ENCODE measurements around the gene PRF1.

Gene PRF1

DNA sequence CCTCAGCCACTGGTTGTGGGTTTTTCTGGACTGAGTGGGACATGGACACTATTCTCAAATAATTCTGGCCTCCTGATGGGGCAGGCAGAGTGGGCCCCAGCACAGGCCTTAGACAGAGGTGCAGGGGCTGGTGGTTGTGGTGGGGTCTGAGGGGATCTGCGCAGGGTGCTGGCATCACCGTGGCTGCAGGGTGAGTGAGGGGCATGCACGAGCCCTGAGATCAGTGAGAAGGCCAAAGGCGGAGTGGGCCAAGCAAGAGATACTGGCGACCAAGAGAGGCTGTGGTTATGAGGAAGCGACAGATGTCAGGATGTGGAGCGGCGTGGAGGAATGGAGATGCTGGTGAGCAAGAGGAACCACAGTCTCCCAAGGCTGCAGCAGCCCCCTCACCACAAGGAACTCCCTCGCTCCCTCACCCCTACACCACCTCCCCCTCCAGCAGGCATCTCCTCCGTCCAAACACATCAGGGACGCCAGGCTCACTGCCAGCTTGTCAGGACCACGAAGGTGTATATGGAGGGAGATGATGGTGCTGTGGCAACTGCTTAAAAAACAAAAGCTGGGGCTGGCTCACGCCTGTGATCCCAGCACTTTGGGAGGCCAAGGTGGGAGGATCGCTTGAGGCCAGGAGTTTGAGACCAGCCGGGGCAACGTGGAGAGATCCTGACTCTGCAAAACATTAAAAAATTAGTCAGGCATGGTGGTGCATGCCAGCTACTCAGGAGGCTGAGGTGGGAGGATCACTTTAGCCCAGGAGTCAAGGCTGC is 9.6 kb downstream of the PRF1 start:
- Histone ChIP-seq H3K27me3 (ENCODE audit: low read depth, low read length) (peaks cover 7% of the 10 kb centered on the region), H4K20me1 (ENCODE audit: insufficient read depth, low read length) (no peaks in the 10 kb centered on the region), H3K9me3 (ENCODE audit: insufficient read depth, low read length) (no peaks in the 10 kb centered on the region), H3K4me1 (ENCODE audit: low read length) (peaks cover 10% of the 10 kb centered on the region), H3K27ac (ENCODE audit: low read length) (no peak overlapping the region), H3K4me2 (ENCODE audit: low read length) (no peak overlapping the region), H3K36me3 (replicated peaks; ENCODE audit: low read depth, low read length) (no peaks in the 10 kb centered on the region), H2AFZ (ENCODE audit: low read depth, low read length) (no peak overlapping the region), H3K9ac (ENCODE audit: low read length) (no peak overlapping the region), H3K79me2 (ENCODE audit: low read length) (no peaks in the 10 kb centered on the region), H3K4me3 (ENCODE audit: low read length) (no peak overlapping the region)
- no peak for TF ChIP-seq EZH2phosphoT487 (IDR thresholded peaks at IDR 0.05; ENCODE audit: low read depth)
- TF ChIP-seq, protein P1, sequence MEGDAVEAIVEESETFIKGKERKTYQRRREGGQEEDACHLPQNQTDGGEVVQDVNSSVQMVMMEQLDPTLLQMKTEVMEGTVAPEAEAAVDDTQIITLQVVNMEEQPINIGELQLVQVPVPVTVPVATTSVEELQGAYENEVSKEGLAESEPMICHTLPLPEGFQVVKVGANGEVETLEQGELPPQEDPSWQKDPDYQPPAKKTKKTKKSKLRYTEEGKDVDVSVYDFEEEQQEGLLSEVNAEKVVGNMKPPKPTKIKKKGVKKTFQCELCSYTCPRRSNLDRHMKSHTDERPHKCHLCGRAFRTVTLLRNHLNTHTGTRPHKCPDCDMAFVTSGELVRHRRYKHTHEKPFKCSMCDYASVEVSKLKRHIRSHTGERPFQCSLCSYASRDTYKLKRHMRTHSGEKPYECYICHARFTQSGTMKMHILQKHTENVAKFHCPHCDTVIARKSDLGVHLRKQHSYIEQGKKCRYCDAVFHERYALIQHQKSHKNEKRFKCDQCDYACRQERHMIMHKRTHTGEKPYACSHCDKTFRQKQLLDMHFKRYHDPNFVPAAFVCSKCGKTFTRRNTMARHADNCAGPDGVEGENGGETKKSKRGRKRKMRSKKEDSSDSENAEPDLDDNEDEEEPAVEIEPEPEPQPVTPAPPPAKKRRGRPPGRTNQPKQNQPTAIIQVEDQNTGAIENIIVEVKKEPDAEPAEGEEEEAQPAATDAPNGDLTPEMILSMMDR (IDR thresholded peaks at IDR 0.05; ENCODE audit: low read depth, low read length) = no peak

DNA sequence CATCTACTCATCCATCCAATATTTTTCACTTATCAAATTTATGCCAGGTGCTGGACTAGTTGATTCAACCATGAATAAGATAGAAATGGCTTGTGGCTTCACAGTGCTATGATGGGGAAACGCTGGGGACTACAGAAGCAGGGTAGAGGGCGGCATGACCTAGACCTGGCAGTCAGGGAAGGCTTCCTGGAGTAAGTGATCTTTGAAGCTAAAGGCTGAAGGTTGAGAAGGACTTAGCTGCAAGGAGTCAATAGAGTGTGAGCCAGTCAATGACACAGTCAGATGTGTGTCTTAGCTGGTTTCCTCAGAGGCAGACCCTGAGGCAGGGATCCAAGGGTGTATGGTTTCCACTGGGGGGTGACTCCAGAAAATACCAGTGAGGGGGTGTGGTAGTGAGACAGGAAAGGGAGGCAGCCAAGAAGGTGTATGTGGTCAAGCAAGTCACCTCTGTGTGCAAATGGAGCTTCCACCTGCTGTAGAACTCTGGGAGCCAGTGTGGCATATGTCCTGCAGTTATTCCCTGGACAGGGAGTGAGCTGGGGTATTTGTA is 10.3 kb downstream of the PRF1 start:
- H3K79me2 ChIP-seq (ENCODE audit: low read length) = no peaks in the 10 kb centered on the region
- no peak overlapping the region for H3K4me3 ChIP-seq (ENCODE audit: low read length)
- no peaks in the 10 kb centered on the region for H3K36me3 ChIP-seq (replicated peaks; ENCODE audit: low read depth, low read length)
- no peak overlapping the region for H2AFZ ChIP-seq (ENCODE audit: low read depth, low read length)
- no peak overlapping the region for H3K27ac ChIP-seq (ENCODE audit: low read length)
- H3K9me3 ChIP-seq (ENCODE audit: insufficient read depth, low read length) = no peaks in the 10 kb centered on the region
- TF ChIP-seq, protein P1 (IDR thresholded peaks at IDR 0.05; ENCODE audit: low read depth, low read length) = no peak
- no peak for TF ChIP-seq EZH2phosphoT487 (IDR thresholded peaks at IDR 0.05; ENCODE audit: low read depth)
- H3K4me2 ChIP-seq (ENCODE audit: low read length) = no peak overlapping the region
- no peak overlapping the region for H3K9ac ChIP-seq (ENCODE audit: low read length)
- peaks cover 14% of the 10 kb centered on the region for H3K4me1 ChIP-seq (ENCODE audit: low read length)
- no peaks in the 10 kb centered on the region for H4K20me1 ChIP-seq (ENCODE audit: insufficient read depth, low read length)
- peaks cover 7% of the 10 kb centered on the region for H3K27me3 ChIP-seq (ENCODE audit: low read depth, low read length)

DNA sequence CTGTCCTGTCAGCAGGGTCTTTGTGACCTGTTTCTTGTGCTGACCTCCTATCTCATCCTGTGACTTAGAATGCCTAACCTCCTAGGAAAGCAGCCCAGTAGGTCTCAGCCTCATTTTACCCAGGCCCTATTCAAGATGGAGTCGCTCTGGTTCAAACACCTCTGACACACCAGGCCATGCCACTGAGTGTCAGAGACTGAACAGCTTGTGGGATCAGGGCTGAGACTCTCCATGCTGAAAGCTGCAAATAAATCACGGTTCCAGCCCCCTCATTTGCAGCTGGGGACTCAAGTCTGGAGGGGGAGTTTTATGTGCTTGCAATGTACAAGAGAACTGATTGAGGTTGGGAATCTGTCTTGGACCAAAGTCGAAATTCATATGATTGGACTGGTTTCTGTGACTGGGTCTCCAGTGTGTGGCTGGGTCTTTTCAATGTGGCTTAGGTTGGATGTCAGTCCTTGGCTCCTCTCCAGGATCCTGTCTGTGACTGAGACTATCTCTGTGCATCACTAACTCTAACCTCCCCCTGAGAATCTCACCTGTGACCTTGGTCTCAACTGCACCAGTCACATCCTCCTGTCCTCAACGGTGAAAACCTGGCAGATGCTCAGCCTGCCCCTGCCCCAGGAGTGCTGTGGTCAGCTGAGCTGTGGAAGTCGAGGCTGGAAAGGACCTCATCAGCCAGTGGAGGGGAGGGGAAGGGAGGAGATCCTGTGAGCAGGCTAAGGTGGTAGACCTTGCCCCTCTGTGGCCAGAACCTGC is 11.7 kb downstream of the PRF1 start:
- H3K27ac ChIP-seq (ENCODE audit: low read length) = no peak overlapping the region
- no peak for TF ChIP-seq EZH2phosphoT487 (IDR thresholded peaks at IDR 0.05; ENCODE audit: low read depth)
- TF ChIP-seq, protein P1 (IDR thresholded peaks at IDR 0.05; ENCODE audit: low read depth, low read length) = no peak
- no peaks in the 10 kb centered on the region for H3K36me3 ChIP-seq (replicated peaks; ENCODE audit: low read depth, low read length)
- H3K4me2 ChIP-seq (ENCODE audit: low read length) = no peak overlapping the region
- no peaks in the 10 kb centered on the region for H3K9me3 ChIP-seq (ENCODE audit: insufficient read depth, low read length)
- H3K27me3 ChIP-seq (ENCODE audit: low read depth, low read length) = peaks cover 7% of the 10 kb centered on the region
- no peak overlapping the region for H3K9ac ChIP-seq (ENCODE audit: low read length)
- no peaks in the 10 kb centered on the region for H4K20me1 ChIP-seq (ENCODE audit: insufficient read depth, low read length)
- no peak overlapping the region for H3K4me3 ChIP-seq (ENCODE audit: low read length)
- peaks cover 18% of the 10 kb centered on the region for H3K4me1 ChIP-seq (ENCODE audit: low read length)
- no peak overlapping the region for H2AFZ ChIP-seq (ENCODE audit: low read depth, low read length)
- no peaks in the 10 kb centered on the region for H3K79me2 ChIP-seq (ENCODE audit: low read length)
